GM21360 (cell line): ENCODE measurements around the gene CLEC12A.

Experiments used
- ATAC-seq: cut with Tn5 transposase; IDR thresholded peaks from one replicate; pipeline ENCODE4 v1.9.1; 2021; ENCODE audit warnings: mild to moderate bottlenecking, moderate library complexity; ENCODE audit not compliant: unreplicated experiment

The CLEC12A gene

DNA sequence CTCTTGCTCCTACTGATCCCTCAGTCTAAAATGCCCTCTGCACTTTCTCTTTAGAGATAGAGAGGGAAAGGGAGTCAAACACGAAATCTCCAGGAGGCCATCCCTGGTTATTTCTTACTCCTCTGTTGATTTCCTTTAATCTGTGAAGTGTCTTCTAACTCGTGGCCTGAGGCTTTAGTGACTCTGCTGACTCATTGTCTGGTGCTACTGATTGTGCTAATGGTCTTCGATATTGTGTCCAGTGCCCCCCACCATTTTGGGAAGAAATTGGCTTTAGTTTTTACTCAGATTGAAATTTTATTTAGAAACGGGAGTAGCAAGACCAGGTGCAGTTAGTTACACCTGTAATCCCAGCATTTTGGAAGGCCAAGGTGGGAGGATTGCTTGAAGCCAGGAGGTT, 60.1 kb downstream of the CLEC12A start:
- no peak for ATAC-seq

DNA sequence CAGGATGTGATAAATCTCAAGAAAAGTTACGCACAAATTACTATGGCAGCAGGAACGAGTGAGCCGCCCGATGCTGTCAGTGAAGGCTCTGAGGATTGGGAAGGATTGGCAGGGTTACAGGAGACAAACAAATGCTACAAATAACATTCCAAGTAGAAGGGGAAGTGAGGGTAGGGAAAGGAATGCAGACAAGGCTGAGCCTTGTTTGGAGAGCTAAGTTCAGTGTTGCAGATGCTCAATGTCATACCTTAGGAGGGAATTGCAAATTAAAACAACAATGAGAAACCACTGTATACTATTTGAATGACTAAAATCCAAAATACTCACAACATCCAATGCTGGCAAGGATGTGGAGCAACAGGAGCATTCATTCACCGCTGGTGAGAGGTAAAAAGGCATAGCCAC, 60.6 kb downstream of the CLEC12A start:
- no peak for ATAC-seq

DNA sequence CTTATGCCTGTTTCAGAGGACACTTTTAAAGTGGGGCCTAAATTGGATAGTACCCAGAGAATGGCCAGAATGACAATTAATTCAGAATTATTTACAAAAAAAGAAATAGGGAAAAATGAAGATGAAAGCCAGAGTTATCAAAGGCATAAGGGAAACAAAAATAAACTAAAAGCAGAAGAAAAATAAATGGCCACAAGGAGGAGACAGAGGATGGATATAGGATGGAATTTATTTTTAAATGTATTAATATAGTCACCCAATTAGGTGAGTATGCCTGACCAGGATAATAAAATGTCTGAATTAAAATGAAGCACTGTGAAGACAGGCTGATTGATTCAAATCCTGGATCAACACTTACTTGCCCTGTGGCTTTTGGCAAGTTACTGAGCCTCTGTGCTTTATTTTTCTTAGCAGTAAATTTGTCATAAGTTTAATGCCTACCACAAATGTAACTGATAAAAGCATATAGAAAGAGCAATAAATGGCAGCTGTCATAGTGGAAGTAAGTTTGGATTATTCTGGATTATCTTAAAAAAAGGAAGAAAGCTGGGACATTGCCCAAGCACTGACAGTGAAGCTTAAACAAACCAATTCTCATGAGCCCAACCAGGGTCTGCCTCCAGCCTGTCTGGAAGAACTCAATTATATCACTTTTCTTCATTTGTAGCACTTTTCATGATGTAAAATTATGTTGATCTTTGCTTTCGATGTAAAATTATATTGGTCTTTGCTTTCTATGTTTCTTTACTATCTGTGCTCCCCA, 62.8 kb downstream of the CLEC12A start:
- ATAC-seq = no peak
